WI38 (cell line): ENCODE data around the gene MAT1A.

Source experiments
- H3K4me3 ChIP-seq: 2 replicates; pipeline ENCODE4 v1.5.1; 2011; ENCODE audit warnings: low read depth, mild to moderate bottlenecking, control low read depth, low read length
- CTCF ChIP-seq: IDR thresholded peaks from 2 replicates; pipeline ENCODE4 v1.5.1; 2012; ENCODE audit warnings: low read depth, mild to moderate bottlenecking, control low read depth, low read length

The MAT1A gene

DNA sequence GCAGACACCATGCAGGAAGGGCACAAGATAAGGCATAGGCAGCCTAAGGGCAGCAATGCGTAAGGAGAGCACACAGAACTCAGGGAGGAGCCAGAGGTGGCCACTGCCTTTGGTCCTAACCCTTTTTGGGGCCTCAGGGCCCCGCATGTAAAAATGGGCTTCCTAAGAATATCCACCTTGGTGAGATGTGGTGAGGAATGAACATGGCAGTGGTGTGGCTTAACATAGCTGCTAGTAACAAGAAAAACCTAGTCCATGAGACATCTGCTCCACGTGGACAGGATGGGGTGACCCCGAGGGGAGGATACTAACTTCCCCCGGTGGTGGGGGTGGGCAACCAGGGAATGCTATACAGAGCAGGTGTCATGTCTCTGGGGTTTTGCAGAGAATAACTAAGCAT is 18.0 kb downstream of the MAT1A start:
- H3K4me3 ChIP-seq = no peak overlapping the region
- TF ChIP-seq CTCF = no peak

GRCh38 chr10:80270887-80271286 is 18.6 kb downstream of the MAT1A start:
- H3K4me3 ChIP-seq = no peak overlapping the region

DNA sequence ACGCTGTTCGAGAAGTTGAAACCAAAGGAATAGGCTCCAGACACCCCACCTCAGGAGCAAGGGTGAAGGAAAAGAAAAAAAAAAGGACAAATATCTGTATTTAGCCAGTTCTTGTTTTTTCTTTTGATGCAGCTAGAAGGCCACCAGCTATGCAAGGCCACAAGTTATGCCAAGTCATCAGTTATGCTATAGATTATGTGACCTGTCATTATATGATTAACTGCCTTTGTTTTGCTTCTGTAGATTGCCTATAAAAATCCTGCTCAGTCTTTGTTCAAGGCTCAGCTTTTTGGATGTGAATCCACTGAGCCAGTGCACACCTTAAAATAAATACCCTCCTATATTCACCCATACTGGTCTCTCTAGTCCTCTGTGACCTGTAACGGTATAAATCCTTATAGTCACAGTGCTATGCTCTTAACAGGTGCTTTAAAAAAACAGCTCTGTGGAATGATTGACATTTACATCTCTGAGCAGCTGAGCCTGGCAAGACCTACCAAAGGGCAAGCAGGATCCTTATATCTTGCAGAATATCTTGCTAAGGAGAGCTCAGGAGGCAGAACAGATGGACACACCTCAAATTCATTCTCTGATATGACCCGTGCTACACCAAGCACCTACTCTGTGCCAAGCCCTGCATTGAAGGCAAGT is 20.4 kb downstream of the MAT1A start:
- H3K4me3 ChIP-seq = no peak overlapping the region
- TF ChIP-seq CTCF = no peak

More at GRCh38 chr10:80270887-80271286, 18.6 kb downstream of the MAT1A start:
- no peak for TF ChIP-seq CTCF

DNA sequence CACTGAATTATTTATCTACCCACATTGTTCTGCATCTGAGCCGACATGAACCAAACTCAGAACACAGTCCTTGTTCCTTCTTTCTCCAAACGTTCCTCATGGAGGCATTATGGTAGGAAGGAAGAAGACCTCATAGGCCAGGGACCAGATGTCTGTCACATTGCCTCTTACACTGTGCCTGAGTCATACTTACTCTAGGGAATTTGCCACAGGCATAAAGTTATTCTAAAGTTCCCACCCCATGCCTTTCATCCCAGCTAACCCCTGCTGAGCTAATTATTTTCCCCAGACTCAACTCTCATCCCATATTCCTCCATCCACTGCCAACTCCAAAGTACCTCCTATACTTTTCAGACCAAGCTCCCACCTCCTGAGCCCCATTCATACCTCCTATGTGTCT is 21.2 kb downstream of the MAT1A start:
- H3K4me3 ChIP-seq = no peak overlapping the region
- TF ChIP-seq CTCF = no peak

- TF ChIP-seq CTCF = no peak
- no peak overlapping the region for H3K4me3 ChIP-seq
These were observed 23.0 kb downstream of the MAT1A start for GRCh38 chr10:80266513-80266863.

DNA sequence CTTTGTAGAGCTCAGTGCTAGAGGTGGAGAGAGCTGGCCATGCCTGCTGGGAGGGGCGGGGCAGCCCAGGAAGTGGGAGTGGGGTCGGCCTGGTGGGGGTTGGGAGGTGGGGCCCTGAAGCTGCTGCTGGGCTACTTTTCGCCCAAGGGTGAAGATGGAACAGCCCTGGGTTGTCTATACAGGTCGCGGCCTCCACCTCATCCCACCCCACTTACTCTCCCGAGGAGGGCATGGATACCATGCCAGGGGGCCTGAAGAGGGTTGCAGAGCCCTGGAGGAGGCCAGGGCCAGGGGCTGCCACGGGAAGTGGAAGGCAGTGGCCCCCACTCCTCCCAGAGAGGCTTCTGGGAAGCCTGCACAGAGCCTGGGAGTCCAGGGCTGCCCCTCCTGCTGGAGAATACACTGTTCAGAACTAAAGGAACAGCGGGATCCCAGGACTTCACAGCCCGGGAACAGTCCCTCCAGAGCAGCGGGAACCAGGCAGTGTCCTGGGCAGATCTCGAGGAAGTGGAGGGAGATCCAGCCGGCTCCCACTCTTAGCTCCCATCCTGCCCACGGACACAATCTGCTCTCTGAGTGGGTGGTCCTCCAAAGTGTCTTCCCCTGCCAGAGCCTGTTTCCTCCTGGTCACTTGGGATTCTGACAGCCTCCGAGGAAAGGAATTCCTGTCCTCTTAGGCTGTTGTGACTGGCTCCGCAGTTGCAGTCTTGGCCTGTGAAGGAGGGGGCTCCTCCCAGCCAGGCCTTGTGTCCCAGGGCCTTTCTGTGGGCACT is 23.5 kb downstream of the MAT1A start:
- no peak for TF ChIP-seq CTCF
- no peak overlapping the region for H3K4me3 ChIP-seq
